ENCODE results near the gene SF3B2.

Gene SF3B2

GRCh38 chr11:66050581-66051231 is 1.5 kb upstream of the SF3B2 start:
- no peak for DNase-seq (ENCODE audit: low read depth)

- DNase-seq (ENCODE audit: low read depth), result no peak
Observed at GRCh38 chr11:66051371-66051765, 796 bp upstream of the SF3B2 start.

DNA sequence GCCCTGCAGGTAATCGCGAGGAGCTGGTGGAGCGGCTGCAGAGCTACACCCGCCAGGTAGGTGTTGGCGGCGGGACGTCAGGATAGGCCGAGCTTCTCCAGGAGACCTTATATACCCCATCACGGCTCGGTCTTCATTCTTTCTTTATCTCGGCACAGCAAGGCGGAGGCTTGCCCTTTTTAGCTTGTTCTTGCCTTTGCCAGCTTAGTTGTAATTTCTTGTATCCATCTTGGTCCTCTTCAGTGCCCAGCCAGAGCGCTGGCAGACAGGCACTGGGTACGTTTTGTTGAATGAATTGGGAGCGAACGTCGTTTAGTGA is 459 bp downstream of the SF3B2 start:
- no peak for DNase-seq (ENCODE audit: low read depth)

GRCh38 chr11:66055021-66055420 is 2.9 kb downstream of the SF3B2 start:
- no peak for DNase-seq (ENCODE audit: low read depth)

- DNase-seq (ENCODE audit: low read depth), result no peak
Observed at GRCh38 chr11:66056501-66056900, 4.3 kb downstream of the SF3B2 start.

GRCh38 chr11:66059966-66060680 is 8.0 kb downstream of the SF3B2 start:
- DNase-seq (ENCODE audit: low read depth), result no peak

DNA sequence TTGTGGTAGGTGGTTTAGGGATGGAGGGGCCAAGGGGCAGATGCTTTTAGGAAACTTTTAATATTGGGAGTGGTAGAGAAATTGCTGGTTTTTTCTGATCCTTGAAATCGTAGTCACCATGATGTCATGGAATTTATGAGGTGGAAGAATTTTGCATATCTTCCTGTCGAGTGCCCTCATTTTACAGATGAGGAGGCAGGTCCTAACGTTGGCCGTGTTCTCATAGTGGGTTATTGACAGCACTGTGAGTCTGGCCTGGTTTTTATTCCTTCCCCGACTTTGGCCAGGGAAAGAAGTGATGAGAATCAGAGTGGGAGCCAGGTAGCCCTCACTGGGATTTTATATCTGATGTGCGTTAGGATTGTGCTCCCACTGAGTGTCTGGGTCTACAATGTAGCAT is 9.1 kb downstream of the SF3B2 start:
- no peak for DNase-seq (ENCODE audit: low read depth)

GRCh38 chr11:66062408-66062807 is 10.2 kb downstream of the SF3B2 start:
- DNase-seq (ENCODE audit: low read depth), result no peak

DNA sequence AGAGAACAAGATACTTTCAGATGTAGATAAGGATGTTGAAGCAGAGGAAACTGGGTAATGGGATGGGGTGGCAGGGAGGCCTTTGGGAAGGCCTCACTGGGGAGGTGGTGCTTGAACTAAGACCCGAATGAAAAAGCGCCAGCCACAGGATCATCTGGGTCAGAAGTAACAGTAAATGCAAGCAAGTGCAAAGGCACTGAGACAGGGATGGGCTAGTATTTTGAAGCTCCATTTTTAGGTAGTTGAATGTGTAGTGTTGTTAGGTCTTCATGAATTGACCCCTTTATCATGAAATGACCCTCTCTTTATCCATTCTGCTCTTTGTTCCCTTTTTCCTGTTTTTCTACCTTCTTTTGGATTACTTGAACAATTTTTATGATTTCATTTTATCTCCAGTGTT is 11.7 kb downstream of the SF3B2 start:
- DNase-seq (ENCODE audit: low read depth), result no peak

DNA sequence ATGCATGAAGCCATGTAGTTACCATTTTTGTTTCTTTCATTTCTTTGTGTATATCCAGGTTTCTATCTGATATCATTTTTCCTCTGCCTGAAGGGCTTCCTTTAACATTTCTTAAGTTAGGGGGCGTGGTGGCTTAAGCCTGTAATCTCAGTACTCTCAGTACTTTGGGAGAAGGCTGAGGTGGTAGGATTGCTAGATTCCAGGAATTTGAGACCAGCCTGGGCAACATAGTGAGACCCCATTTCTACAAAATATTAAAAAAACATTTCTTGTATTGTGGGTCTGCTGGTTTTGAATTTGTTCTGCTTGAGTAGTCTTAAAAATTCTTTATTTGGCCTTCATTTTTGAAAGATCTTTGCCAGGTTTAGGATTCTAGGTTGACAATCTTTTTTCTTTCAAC is 12.4 kb downstream of the SF3B2 start:
- no peak for DNase-seq (ENCODE audit: low read depth)

- no peak for DNase-seq (ENCODE audit: low read depth)
Observed at GRCh38 chr11:66066751-66067150, 14.6 kb downstream of the SF3B2 start.

GRCh38 chr11:66067640-66068039 is 15.5 kb downstream of the SF3B2 start:
- DNase-seq (ENCODE audit: low read depth), result no peak

- peak; percentile 57 for DNase-seq (ENCODE audit: low read depth)
Observed at GRCh38 chr11:66068154-66068821, 16.1 kb downstream of the SF3B2 start.

DNA sequence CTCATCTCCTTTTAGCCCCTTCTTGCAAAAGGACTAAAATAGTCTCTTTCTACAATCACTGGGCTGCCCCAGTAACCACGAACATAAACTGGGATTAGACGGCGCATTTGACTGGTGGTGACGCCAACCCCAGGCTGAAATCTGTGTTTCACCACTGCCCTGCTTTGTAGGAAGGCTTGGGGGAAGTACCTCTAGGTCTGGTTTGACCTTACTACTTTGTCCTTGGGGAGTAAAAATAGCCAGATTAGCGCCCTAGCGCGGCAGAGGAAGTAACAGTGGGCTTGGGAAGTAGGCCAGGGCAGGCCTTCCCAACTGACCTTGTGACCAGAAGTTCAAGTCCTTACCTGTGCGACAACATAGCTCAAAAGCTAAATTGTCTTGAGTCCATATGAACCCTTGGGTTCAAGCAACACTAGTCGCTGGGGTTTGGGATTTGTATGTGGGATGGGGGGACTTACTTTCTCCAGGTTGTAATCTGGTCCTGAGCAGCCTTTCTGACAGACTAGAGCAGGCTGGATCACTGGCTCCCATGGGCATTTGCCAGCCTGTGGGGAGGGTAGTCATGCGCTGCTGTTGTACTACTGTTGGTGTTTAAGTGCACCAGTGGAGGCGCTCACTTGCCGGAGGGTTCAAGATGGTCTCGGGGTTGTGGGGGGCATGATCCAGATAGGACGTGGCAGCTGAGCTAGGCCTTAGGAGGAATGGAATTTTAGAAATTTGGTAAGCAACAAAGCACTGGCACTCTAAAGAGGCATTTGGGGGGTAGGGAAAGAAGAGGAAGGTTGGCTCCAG is 17.0 kb downstream of the SF3B2 start:
- peak; percentile 32 for DNase-seq (ENCODE audit: low read depth)

- DNase-seq (ENCODE audit: low read depth), result peak; percentile 76
Observed at GRCh38 chr11:66069715-66070603, 17.8 kb downstream of the SF3B2 start, which contains the start of gene PACS1. Gene PACS1 (plus strand): TSS chr11:66070272. CDS start chr11:66070487, 215 bp downstream.

DNA sequence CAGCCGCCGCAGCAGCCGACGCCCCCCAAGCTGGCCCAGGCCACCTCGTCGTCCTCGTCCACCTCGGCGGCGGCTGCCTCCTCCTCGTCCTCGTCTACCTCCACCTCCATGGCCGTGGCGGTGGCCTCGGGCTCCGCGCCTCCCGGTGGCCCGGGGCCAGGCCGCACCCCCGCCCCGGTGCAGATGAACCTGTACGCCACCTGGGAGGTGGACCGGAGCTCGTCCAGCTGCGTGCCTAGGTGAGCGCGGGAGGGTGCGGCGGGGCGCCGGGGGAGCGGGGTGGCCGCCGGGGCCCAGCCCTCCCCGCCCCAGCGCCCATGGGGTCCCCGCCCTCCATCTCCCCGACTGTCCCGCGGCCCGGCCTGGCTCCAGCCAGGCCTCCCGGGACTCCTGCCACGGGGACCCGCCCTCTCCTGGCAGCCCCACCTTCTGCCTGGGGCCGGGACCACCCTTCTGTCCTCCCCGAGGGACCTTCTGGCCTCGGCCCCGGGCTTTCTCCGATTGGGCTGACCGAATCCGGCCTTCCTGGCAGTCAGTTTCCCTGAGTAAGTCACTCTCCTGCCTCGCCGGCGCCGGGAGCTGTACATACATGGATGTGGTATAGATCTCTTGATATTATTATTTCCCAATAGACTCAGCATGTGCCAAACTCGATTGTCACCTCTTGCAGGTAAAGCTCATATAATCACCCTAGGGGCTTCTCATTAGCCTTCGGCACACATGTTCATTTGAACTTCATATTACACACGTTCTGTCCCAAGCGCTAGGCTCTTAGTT is 18.6 kb downstream of the SF3B2 start:
- DNase-seq (ENCODE audit: low read depth), result no peak

- no peak for DNase-seq (ENCODE audit: low read depth)
Observed at GRCh38 chr11:66071381-66071801, 19.2 kb downstream of the SF3B2 start.

GRCh38 chr11:66072081-66072480 is 19.9 kb downstream of the SF3B2 start:
- DNase-seq (ENCODE audit: low read depth), result no peak

GRCh38 chr11:66072518-66072917 is 20.4 kb downstream of the SF3B2 start:
- DNase-seq (ENCODE audit: low read depth), result no peak

DNA sequence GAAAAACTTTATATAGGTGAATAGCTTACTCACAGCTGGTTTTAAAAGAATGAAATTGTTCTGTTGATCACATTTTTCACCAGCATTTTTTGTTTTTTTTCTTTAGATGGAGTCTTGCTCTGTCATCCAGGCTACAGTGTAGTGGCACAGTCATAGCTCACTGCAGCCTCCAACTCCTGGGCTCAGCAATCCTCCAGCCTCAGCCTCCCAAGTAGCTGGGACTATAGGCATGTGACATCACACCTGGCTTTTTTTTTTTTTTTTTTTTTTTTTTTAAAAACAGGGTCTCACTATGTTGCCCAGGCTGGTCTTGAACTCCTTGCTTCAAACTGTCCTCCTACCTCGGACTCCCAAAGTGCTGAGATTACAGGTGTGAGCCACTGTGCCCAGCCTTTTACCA is 21.5 kb downstream of the SF3B2 start:
- DNase-seq (ENCODE audit: low read depth), result no peak

- DNase-seq (ENCODE audit: low read depth), result no peak
Observed at GRCh38 chr11:66075273-66075672, 23.1 kb downstream of the SF3B2 start.

All from CMK (cell line).